Uterus (tissue), 4 donors: ENCODE data around the gene BMPR1A. TPM values are rescaled to one million over a fixed set of nuclear protein-coding genes. Genes with fewer than 3 reads are reported as not detected.

Experiments used
- DNase-seq, 2 donors: peaks; one replicate each; pipeline ENCODE4 v3.0.0-alpha.2; 2019 to 2020
- H3K27ac ChIP-seq, 2 donors: fragments of 200-600 bp; sonication (generic); 1 replicate in 1 of 2; 2 replicates in 1 of 2; pipeline ENCODE4 v1.5.1; 2016 to 2018
- H3K27me3 ChIP-seq, 2 donors: fragments of 200-600 bp; sonication (generic); one replicate each; pipeline ENCODE4 v1.5.1; 2018 to 2019; ENCODE audit warnings: control low read depth in 1 of 2
- H3K36me3 ChIP-seq, 2 donors: fragments of 200-600 bp; sonication (generic); one replicate each; pipeline ENCODE4 v1.5.1; 2019; ENCODE audit warnings: control low read depth in 1 of 2
- H3K4me1 ChIP-seq, 2 donors: fragments of 200-600 bp; sonication (generic); one replicate each; pipeline ENCODE4 v1.5.1; 2018 to 2019; ENCODE audit warnings: control low read depth in 1 of 2
- H3K4me3 ChIP-seq, 2 donors: fragments of 200-600 bp; sonication (generic); 1 replicate in 1 of 2; 2 replicates in 1 of 2; pipeline ENCODE4 v1.5.1; 2018 to 2019; ENCODE audit warnings: mild to moderate bottlenecking in 1 of 2
- H3K9me3 ChIP-seq, 2 donors: fragments of 200-600 bp; sonication (generic); one replicate each; pipeline ENCODE4 v1.5.1; 2019; ENCODE audit warnings: control low read depth in 1 of 2
- CTCF ChIP-seq, 4 experiments: fragments of 200-600 bp in 2 of 4; fragments of 450-650 bp in 2 of 4; sonication (generic) in 2 of 4; IDR thresholded peaks; one replicate each; pipeline ENCODE4 v1.5.1; 2016 to 2019; ENCODE audit warnings: antibody characterized with exemption in 4 of 4, mild to moderate bottlenecking in 2 of 4, moderate library complexity in 1 of 4
- POLR2A ChIP-seq, 2 donors: fragments of 450-650 bp; IDR thresholded peaks; one replicate each; pipeline ENCODE4 v1.6.1; 2016; ENCODE audit warnings: antibody characterized with exemption in 2 of 2, mild to moderate bottlenecking in 1 of 2, moderate library complexity in 1 of 2
- intact Hi-C: fragments of 100-400 bp; cut with DNase I; formaldehyde crosslinking; loops from one replicate; pipeline ENCODE4 v1.15.1; 2023; ENCODE audit warnings: low total_unique reads
- total RNA-seq, 4 donors: library from RNA; depleted of rRNA in 3 of 4; stranded (reverse); fragments of >200 nt in 3 of 4; gene quantifications; one replicate each; pipeline versions ENCODE4 v1.1.0 to v1.2.4, GENCODE V29; 2014 to 2023
- donor health status: DM: yes; HTN: yes; CAD: no.

Gene BMPR1A
- total RNA-seq, 4 donors from 2014 or later: 27.4 to 175 (median 69.2) TPM

GRCh38 chr10:86898511-86898910, 142.1 kb downstream of the BMPR1A start:
- peaks cover 0 to 4% of the 10 kb centered on the region in 2 donors for H3K4me1 ChIP-seq
- H3K4me3 ChIP-seq: no peak overlapping the region
- H3K27ac ChIP-seq: peak overlapping the region in 1 of 2 donors; percentile 1
- H3K9me3 ChIP-seq: no peaks in the 10 kb centered on the region
- DNase-seq: no peak
- no peak for TF ChIP-seq POLR2A (IDR thresholded peaks at IDR 0.05)
- no peak for TF ChIP-seq CTCF (IDR thresholded peaks at IDR 0.05)
- intact Hi-C loops: loop anchor here (5.0 kb wide), 1 partner anchor 191 kb away; no protein-coding TSS in a partner anchor
- no peaks in the 10 kb centered on the region for H3K36me3 ChIP-seq
- no peaks in the 10 kb centered on the region for H3K27me3 ChIP-seq

- H3K27me3 ChIP-seq: no peaks in the 10 kb centered on the region
- intact Hi-C loops: loop anchor here (5.0 kb wide), 1 partner anchor 192 kb away; no protein-coding TSS in a partner anchor
- H3K27ac ChIP-seq: peak overlapping the region; percentile 26 to 30
- no peak for DNase-seq
- TF ChIP-seq POLR2A (IDR thresholded peaks at IDR 0.05) (no peak), CTCF (IDR thresholded peaks at IDR 0.05) (no peak)
- H3K4me3 ChIP-seq: no peak overlapping the region
- peaks cover 0 to 4% of the 10 kb centered on the region in 2 donors for H3K4me1 ChIP-seq
- H3K36me3 ChIP-seq: no peaks in the 10 kb centered on the region
- H3K9me3 ChIP-seq: no peaks in the 10 kb centered on the region
Observed at GRCh38 chr10:86899132-86899531, 142.7 kb downstream of the BMPR1A start.

- Histone ChIP-seq H3K27ac (peak overlapping the region; percentile 26 to 30), H3K27me3 (no peaks in the 10 kb centered on the region), H3K36me3 (no peaks in the 10 kb centered on the region), H3K4me1 (peaks cover 0 to 4% of the 10 kb centered on the region in 2 donors), H3K4me3 (no peak overlapping the region), H3K9me3 (no peaks in the 10 kb centered on the region)
- TF ChIP-seq CTCF (IDR thresholded peaks at IDR 0.05) (peak; percentile 75 to 86 (median 80)), POLR2A (IDR thresholded peaks at IDR 0.05) (no peak)
- intact Hi-C loops: loop anchor here (5.0 kb wide), 1 partner anchor 192 kb away; no protein-coding TSS in a partner anchor
- peak; percentile 63 to 78 for DNase-seq
Observed at GRCh38 chr10:86899670-86900276, 143.4 kb downstream of the BMPR1A start.

GRCh38 chr10:86900955-86901354, 144.5 kb downstream of the BMPR1A start:
- peak; percentile 35 to 57 for DNase-seq
- Histone ChIP-seq H3K4me1 (peaks cover 0 to 4% of the 10 kb centered on the region in 2 donors), H3K36me3 (no peaks in the 10 kb centered on the region), H3K27me3 (no peaks in the 10 kb centered on the region), H3K4me3 (no peak overlapping the region), H3K27ac (peak overlapping the region in 1 of 2 donors; percentile 11), H3K9me3 (no peaks in the 10 kb centered on the region)
- intact Hi-C loops: no loop called here
- TF ChIP-seq POLR2A (IDR thresholded peaks at IDR 0.05): no peak
- TF ChIP-seq CTCF (IDR thresholded peaks at IDR 0.05): no peak

GRCh38 chr10:86904600-86904999, 148.2 kb downstream of the BMPR1A start:
- H3K27ac ChIP-seq: no peak overlapping the region
- TF ChIP-seq CTCF (IDR thresholded peaks at IDR 0.05) (no peak), POLR2A (IDR thresholded peaks at IDR 0.05) (no peak)
- no peaks in the 10 kb centered on the region for H3K27me3 ChIP-seq
- no peaks in the 10 kb centered on the region for H3K36me3 ChIP-seq
- intact Hi-C loops: no loop called here
- H3K9me3 ChIP-seq: no peaks in the 10 kb centered on the region
- H3K4me1 ChIP-seq: no peaks in the 10 kb centered on the region
- DNase-seq: no peak
- no peak overlapping the region for H3K4me3 ChIP-seq
